ENCODE results near the gene GPR50.

GPR50 gene

DNA sequence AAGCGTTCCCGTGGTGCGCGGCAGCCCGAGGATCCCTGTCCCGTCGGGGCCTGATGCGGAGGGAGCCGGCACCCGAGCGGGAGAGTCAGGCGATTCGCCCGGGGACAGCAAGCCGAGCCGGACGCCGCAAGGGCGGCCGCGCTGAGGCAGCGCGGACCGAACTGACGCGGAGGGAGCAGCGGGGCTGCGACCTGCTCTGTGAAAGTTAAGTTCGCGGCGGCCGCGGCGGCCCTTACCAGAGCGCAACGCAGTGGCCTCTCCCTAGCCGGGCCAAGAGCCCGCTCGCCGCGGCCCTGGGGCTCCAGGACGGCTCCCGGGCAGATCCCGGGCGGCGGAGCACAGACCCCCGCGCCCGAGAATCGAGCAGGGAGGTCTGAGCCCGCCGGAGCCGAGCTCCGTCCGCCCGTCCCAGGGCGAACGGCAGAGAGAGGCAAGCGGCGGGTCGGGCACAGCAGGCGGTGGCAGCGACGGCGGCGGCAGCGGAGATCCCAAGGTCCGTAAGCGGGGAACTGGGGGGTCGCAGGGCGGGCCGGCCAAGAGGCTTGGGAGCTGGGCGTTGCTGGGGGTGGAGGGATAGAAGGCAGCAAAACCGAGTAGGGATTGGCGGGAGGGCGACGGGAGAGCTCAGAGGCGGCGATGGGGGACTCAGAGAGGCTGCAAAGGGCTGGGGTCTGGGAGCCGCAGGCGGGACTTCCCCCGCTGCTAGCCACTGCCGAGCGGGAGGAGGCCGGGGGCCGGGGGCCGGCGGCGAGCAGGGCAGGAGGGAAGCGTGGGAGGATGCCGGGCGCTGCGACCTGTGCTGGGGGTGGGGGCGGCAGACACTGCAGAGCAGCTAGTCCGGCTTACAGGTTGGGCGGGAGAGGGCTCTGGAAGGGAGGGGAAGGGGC is 1.0 kb downstream of the GPR50 start:
- Histone ChIP-seq H3K56ac (ENCODE audit: low read length) (peak overlapping the region; percentile 60), H2BK120ac (ENCODE audit: low read depth, low read length) (no peak overlapping the region), H3K4me3 (ENCODE audit: low read length) (no peak overlapping the region), H3K4ac (ENCODE audit: low read depth, low read length) (no peak overlapping the region), H3K23ac (ENCODE audit: low read length) (no peak overlapping the region), H2BK15ac (replicated peaks; ENCODE audit: low read depth) (no peak overlapping the region), H2AK5ac (ENCODE audit: low read length) (no peak overlapping the region), H3K4me2 (ENCODE audit: low read length) (no peak overlapping the region), H3K9ac (ENCODE audit: low read length) (peak overlapping the region; percentile 54), H3K27ac (ENCODE audit: low read depth, low read length) (no peak overlapping the region), H3K18ac (ENCODE audit: low read length) (peak overlapping the region; percentile 46), H3K36me3 (ENCODE audit: control insufficient read depth, insufficient read depth, low read length) (no peaks in the 10 kb centered on the region), H3K27me3 (ENCODE audit: insufficient read depth, low read length, poor library complexity) (peaks cover 7% of the 10 kb centered on the region), H4K8ac (ENCODE audit: low read depth, low read length) (no peak overlapping the region), H3K79me2 (ENCODE audit: control insufficient read depth, insufficient read depth, low read length) (no peaks in the 10 kb centered on the region), H2BK5ac (ENCODE audit: low read length) (no peak overlapping the region), H3K79me1 (ENCODE audit: low read length) (no peaks in the 10 kb centered on the region), H3K4me1 (ENCODE audit: control insufficient read depth, low read depth, low read length) (no peaks in the 10 kb centered on the region), H4K5ac (ENCODE audit: low read length) (no peak overlapping the region)
- DNase-seq = peak; percentile 62
- no CpG with 5 or more reads among the region's 96 CpGs for WGBS (ENCODE audit: extremely low coverage, insufficient coverage, low lambda C conversion rate)

DNA sequence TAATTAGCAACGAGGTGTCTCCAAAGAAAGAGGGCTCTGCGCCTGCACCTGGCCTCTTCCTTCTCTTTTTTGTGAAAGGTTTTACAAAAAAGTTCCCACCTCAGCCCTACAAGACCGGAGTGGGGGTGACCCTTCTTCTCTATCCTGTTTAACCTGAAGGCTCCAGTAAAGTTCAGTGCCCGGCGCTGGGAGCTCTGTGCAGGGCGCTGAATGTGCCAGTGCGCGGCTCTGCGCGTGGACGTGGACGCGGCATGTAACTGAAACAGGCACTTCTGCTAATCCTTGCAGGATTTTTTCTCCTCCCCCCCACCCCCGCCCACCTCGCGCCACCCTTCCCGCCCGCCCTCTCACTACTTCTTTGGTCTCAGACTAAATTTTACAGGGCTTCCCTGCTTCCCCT is 2.4 kb downstream of the GPR50 start:
- WGBS (ENCODE audit: extremely low coverage, insufficient coverage, low lambda C conversion rate) = no CpG with 5 or more reads among the region's 18 CpGs
- peaks cover 7% of the 10 kb centered on the region for H3K27me3 ChIP-seq (ENCODE audit: insufficient read depth, low read length, poor library complexity)

DNA sequence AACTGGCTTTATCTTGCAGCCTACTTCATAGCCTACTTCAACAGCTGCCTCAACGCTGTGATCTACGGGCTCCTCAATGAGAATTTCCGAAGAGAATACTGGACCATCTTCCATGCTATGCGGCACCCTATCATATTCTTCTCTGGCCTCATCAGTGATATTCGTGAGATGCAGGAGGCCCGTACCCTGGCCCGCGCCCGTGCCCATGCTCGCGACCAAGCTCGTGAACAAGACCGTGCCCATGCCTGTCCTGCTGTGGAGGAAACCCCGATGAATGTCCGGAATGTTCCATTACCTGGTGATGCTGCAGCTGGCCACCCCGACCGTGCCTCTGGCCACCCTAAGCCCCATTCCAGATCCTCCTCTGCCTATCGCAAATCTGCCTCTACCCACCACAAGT is 4.0 kb downstream of the GPR50 start:
- Histone ChIP-seq H3K56ac (ENCODE audit: low read length) (no peak overlapping the region), H3K23ac (ENCODE audit: low read length) (no peak overlapping the region), H3K79me2 (ENCODE audit: control insufficient read depth, insufficient read depth, low read length) (no peaks in the 10 kb centered on the region), H3K36me3 (ENCODE audit: control insufficient read depth, insufficient read depth, low read length) (no peaks in the 10 kb centered on the region), H2BK5ac (ENCODE audit: low read length) (no peak overlapping the region), H3K27me3 (ENCODE audit: insufficient read depth, low read length, poor library complexity) (peaks cover 7% of the 10 kb centered on the region), H3K18ac (ENCODE audit: low read length) (no peak overlapping the region), H4K8ac (ENCODE audit: low read depth, low read length) (no peak overlapping the region), H4K5ac (ENCODE audit: low read length) (no peak overlapping the region), H3K27ac (ENCODE audit: low read depth, low read length) (no peak overlapping the region), H3K9ac (ENCODE audit: low read length) (no peak overlapping the region), H3K4me2 (ENCODE audit: low read length) (no peak overlapping the region), H3K4me1 (ENCODE audit: control insufficient read depth, low read depth, low read length) (no peaks in the 10 kb centered on the region), H2BK120ac (ENCODE audit: low read depth, low read length) (no peak overlapping the region), H3K4me3 (ENCODE audit: low read length) (no peak overlapping the region), H3K79me1 (ENCODE audit: low read length) (no peaks in the 10 kb centered on the region), H2BK15ac (replicated peaks; ENCODE audit: low read depth) (no peak overlapping the region), H2AK5ac (ENCODE audit: low read length) (no peak overlapping the region), H3K4ac (ENCODE audit: low read depth, low read length) (no peak overlapping the region)
- WGBS (ENCODE audit: extremely low coverage, insufficient coverage, low lambda C conversion rate) = no CpG with 5 or more reads among the region's 18 CpGs
- DNase-seq = no peak

More for the DNA sequence above, 2.4 kb downstream of the GPR50 start:
- no peak overlapping the region for H3K18ac ChIP-seq (ENCODE audit: low read length)
- H3K27ac ChIP-seq (ENCODE audit: low read depth, low read length) = no peak overlapping the region
- H3K4me2 ChIP-seq (ENCODE audit: low read length) = peak overlapping the region; percentile 31
- no peak overlapping the region for H2AK5ac ChIP-seq (ENCODE audit: low read length)
- H3K23ac ChIP-seq (ENCODE audit: low read length) = no peak overlapping the region
- H2BK15ac ChIP-seq (replicated peaks; ENCODE audit: low read depth) = no peak overlapping the region
- no peak overlapping the region for H2BK5ac ChIP-seq (ENCODE audit: low read length)
- H2BK120ac ChIP-seq (ENCODE audit: low read depth, low read length) = no peak overlapping the region
- no peak overlapping the region for H3K4me3 ChIP-seq (ENCODE audit: low read length)
- H3K56ac ChIP-seq (ENCODE audit: low read length) = no peak overlapping the region
- no peak overlapping the region for H3K4ac ChIP-seq (ENCODE audit: low read depth, low read length)
- no peak overlapping the region for H4K8ac ChIP-seq (ENCODE audit: low read depth, low read length)
- H3K4me1 ChIP-seq (ENCODE audit: control insufficient read depth, low read depth, low read length) = no peaks in the 10 kb centered on the region
- no peaks in the 10 kb centered on the region for H3K36me3 ChIP-seq (ENCODE audit: control insufficient read depth, insufficient read depth, low read length)
- no peaks in the 10 kb centered on the region for H3K79me1 ChIP-seq (ENCODE audit: low read length)
- no peaks in the 10 kb centered on the region for H3K79me2 ChIP-seq (ENCODE audit: control insufficient read depth, insufficient read depth, low read length)
- DNase-seq = no peak
- no peak overlapping the region for H3K9ac ChIP-seq (ENCODE audit: low read length)
- no peak overlapping the region for H4K5ac ChIP-seq (ENCODE audit: low read length)

DNA sequence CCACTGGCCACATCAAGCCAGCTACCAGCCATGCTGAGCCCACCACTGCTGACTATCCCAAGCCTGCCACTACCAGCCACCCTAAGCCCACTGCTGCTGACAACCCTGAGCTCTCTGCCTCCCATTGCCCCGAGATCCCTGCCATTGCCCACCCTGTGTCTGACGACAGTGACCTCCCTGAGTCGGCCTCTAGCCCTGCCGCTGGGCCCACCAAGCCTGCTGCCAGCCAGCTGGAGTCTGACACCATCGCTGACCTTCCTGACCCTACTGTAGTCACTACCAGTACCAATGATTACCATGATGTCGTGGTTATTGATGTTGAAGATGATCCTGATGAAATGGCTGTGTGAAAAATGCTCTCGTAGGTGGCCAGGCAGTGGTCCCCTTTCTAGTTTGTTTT is 4.7 kb downstream of the GPR50 start:
- Histone ChIP-seq H3K4me2 (ENCODE audit: low read length) (no peak overlapping the region), H4K8ac (ENCODE audit: low read depth, low read length) (no peak overlapping the region), H3K18ac (ENCODE audit: low read length) (no peak overlapping the region), H3K27ac (ENCODE audit: low read depth, low read length) (no peak overlapping the region), H4K5ac (ENCODE audit: low read length) (no peak overlapping the region), H3K4ac (ENCODE audit: low read depth, low read length) (no peak overlapping the region), H3K79me1 (ENCODE audit: low read length) (no peaks in the 10 kb centered on the region), H2AK5ac (ENCODE audit: low read length) (no peak overlapping the region), H3K4me3 (ENCODE audit: low read length) (no peak overlapping the region), H3K23ac (ENCODE audit: low read length) (no peak overlapping the region), H3K79me2 (ENCODE audit: control insufficient read depth, insufficient read depth, low read length) (no peaks in the 10 kb centered on the region), H2BK5ac (ENCODE audit: low read length) (no peak overlapping the region), H2BK15ac (replicated peaks; ENCODE audit: low read depth) (no peak overlapping the region), H3K36me3 (ENCODE audit: control insufficient read depth, insufficient read depth, low read length) (no peaks in the 10 kb centered on the region), H2BK120ac (ENCODE audit: low read depth, low read length) (no peak overlapping the region), H3K4me1 (ENCODE audit: control insufficient read depth, low read depth, low read length) (no peaks in the 10 kb centered on the region), H3K56ac (ENCODE audit: low read length) (no peak overlapping the region), H3K9ac (ENCODE audit: low read length) (no peak overlapping the region), H3K27me3 (ENCODE audit: insufficient read depth, low read length, poor library complexity) (peaks cover 3% of the 10 kb centered on the region)
- no CpG with 5 or more reads among the region's 7 CpGs for WGBS (ENCODE audit: extremely low coverage, insufficient coverage, low lambda C conversion rate)
- no peak for DNase-seq

DNA sequence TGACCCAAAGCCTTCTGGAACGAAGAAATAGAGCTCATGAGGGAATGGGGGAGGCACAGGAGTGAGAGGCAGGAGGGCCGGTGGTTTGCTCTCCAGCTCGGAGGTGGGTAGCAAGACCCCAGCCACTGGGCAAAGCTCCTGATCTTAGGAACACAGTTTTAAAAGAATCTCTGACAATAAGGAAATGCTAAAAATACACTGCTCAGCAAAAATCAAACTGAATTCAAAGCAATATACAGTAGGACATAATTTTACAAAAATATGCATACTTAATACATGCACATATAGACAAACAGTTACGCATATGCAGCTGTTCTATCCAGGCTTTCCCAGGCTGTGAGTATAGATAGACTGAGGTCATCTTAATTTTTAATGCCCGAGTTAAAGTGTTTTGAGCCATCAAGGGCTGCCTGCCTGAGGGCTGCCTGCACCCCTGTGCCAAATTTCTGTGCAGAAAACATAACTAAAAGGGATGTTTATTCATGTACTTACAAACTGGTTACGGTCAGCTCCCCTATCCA is 6.9 kb downstream of the GPR50 start:
- Histone ChIP-seq H3K4me3 (ENCODE audit: low read length) (no peak overlapping the region), H2BK120ac (ENCODE audit: low read depth, low read length) (no peak overlapping the region), H2BK15ac (replicated peaks; ENCODE audit: low read depth) (no peak overlapping the region), H3K79me2 (ENCODE audit: control insufficient read depth, insufficient read depth, low read length) (no peaks in the 10 kb centered on the region), H2AK5ac (ENCODE audit: low read length) (no peak overlapping the region), H4K5ac (ENCODE audit: low read length) (no peak overlapping the region), H3K4me2 (ENCODE audit: low read length) (no peak overlapping the region), H4K8ac (ENCODE audit: low read depth, low read length) (no peak overlapping the region), H3K36me3 (ENCODE audit: control insufficient read depth, insufficient read depth, low read length) (no peaks in the 10 kb centered on the region), H3K4me1 (ENCODE audit: control insufficient read depth, low read depth, low read length) (no peaks in the 10 kb centered on the region), H2BK5ac (ENCODE audit: low read length) (no peak overlapping the region), H3K27ac (ENCODE audit: low read depth, low read length) (no peak overlapping the region), H3K18ac (ENCODE audit: low read length) (no peak overlapping the region), H3K4ac (ENCODE audit: low read depth, low read length) (no peak overlapping the region), H3K79me1 (ENCODE audit: low read length) (no peaks in the 10 kb centered on the region), H3K56ac (ENCODE audit: low read length) (no peak overlapping the region), H3K9ac (ENCODE audit: low read length) (no peak overlapping the region), H3K23ac (ENCODE audit: low read length) (no peak overlapping the region), H3K27me3 (ENCODE audit: insufficient read depth, low read length, poor library complexity) (no peaks in the 10 kb centered on the region)
- DNase-seq = no peak
- WGBS (ENCODE audit: extremely low coverage, insufficient coverage, low lambda C conversion rate) = no CpG with 5 or more reads among the region's 6 CpGs
